Measurements from ENCODE around the gene CUX1.

Gene CUX1

GRCh38 chr7:101896316-101896715 is 78.9 kb downstream of the CUX1 start:
- no peak for DNase-seq (ENCODE audit: low read depth)

- no peak for DNase-seq (ENCODE audit: low read depth)
Observed at GRCh38 chr7:101896941-101897340, 79.5 kb downstream of the CUX1 start.

GRCh38 chr7:101898106-101898505 is 80.7 kb downstream of the CUX1 start:
- DNase-seq (ENCODE audit: low read depth): peak; percentile 79

DNA sequence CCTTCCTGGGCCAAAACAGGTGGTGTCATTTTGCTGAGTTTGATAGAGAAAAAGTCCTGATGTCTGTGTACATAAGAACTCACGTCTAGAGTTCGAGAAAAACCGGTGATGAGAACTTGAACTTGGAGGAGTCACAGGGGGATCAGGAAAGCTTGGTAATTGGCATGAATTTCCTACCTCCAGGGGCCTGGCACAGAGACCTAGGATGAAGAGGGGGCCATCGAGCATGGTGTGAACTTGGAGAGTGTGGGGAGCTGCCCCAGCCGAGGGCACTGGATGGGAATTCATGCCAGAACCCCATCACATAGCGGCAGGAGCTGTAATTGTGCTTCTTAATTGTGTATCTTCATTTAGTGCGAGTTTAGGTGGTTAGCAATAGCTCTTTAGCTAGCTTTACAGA is 82.2 kb downstream of the CUX1 start:
- DNase-seq (ENCODE audit: low read depth): peak; percentile 29

GRCh38 chr7:101900103-101900502 is 82.7 kb downstream of the CUX1 start:
- peak; percentile 60 for DNase-seq (ENCODE audit: low read depth)

DNA sequence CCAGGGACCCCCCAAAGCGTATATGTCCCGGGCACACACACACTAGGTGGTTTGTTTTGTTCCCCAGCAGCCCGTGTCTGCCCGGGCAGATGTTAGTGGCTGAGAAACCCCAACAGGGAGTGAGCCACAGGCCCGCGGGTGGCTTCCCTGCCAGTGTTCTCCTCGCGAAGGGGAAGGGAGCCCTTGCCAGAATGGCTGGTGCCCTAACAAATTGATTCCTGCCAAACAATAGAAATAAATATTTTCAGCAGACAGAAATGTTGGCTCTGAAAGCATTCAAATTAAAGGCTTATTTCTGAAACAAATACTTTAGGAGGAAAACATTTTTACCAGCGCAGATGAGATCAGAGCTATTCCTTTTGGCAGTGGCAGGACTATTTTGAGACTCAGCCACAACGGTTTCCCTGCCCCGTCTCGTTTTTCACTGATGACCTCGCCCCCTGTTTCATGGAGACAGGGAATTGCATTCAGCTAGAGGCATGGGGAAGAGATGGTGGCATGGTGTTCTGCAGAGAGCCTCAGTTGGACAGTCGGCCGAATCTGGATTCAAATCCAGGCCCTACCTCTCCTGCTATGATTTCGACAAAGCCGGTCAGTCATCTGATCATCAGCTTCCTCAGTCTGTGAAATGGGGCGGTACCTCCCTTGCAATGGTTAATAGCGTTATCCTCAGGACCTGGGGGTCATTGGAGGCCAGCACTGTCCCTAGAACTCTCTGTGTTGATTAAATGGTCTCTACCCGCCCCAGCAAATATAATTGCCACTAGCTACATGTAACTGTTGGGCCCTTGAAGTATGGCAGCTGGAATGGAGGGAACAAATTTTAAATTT is 84.5 kb downstream of the CUX1 start:
- DNase-seq (ENCODE audit: low read depth): peak; percentile 67

- DNase-seq (ENCODE audit: low read depth): no peak
Observed at GRCh38 chr7:101902680-101903514, 85.5 kb downstream of the CUX1 start.

DNA sequence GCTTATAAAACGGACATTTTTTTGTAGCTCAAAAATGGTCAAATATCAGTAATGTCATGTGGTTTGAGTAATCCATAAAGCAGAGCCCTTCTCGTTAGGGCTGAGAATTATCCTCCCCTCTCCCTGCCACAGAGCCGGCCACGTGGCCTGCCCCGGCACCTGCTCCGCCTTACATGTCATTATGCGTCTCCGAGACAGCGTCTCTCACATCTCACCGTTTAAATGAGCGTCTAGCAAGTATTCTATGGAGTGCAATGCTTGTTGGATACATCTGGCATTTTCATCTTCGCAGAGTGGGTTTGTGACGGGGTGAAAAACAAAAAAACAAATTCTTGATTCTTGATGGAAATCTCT is 86.1 kb downstream of the CUX1 start:
- no peak for DNase-seq (ENCODE audit: low read depth)

DNA sequence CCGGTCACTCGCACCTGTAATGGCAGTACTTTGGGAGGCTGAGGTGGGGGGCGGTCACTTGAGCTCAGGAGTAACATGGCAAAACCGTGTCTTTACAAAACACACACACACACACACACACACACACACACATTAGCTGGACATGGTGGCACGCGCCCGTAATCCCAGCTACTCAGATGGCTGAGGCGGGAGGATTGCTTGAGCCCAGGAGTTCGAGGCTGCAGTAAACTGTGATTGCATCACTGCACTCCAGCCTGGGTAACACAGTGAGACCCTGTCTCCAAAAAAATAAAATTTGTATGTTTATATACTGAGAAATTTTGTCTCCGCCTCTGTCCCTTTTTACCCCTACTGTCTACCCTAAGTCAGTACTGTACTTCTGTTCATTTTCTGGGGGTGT is 86.6 kb downstream of the CUX1 start:
- DNase-seq (ENCODE audit: low read depth): no peak

DNA sequence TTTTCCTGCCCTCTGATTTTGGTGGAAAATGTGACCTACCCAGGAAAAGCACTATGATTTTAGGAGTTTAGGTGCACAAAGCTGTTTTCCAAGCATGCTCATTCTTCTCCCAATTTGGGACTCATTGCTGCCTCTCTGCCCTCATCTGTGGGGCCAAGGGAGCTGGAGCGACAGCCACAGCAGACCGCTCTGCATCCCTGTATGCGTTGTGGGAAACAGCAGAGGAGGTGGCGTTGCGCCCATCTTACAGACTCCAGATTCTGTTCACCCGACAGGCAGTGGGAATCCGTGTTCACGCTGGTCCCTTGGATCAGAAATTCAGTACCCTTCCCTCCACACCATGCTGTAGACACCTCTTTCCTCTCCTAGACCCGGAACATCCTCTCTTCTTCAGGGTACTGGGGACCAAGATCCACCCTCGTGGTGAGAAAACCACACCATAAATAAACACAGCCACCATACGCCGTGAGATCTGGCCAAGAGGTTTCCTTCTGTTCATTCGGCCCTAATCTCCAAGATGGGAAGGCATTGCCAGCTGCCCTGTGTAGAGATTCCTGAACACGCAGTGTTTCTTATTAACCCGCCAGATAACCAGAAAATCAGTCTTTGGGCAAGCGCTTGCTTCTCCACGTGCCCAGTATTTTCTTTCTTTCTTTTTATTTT is 87.9 kb downstream of the CUX1 start:
- no peak for DNase-seq (ENCODE audit: low read depth)

GRCh38 chr7:101906291-101907240 is 89.1 kb downstream of the CUX1 start:
- DNase-seq (ENCODE audit: low read depth): no peak

DNA sequence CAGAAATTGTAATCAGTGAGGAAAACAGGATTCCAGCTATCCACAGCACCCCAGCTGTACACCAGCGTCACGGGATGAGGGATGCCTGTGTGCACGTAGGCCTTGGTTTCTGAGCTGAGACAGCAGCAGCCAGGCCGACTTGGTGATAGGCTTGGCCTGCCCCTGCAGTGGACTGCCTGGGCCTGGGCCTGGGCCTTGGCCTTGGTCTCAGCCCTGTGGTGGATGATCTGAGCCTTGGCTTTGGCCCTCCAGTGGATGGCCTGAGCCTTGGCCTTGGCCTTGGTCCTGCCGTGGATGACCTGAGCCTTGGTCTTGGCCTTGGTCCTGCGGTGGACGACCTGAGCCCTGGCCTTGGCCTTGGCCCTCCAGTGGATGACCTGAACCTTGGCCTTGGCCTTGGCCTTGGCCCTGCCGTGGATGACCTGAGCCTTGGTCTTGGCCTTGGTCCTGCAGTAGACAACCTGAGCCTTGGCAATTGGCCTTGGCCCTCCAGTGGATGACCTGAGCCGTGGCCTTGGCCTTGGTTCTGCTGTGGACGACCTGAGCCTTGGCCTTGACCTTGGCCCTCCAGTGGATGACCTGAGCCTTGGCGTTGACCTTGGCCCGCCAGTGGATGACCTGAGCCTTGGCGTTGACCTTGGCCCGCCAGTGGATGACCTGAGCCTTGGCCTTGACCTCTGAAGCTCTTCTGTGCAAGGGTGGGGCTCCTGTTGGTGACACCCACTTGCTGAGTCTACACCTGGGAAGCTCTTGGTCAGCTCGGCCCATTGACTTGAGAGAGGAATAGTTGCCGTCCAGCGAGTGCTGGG is 93.8 kb downstream of the CUX1 start:
- no peak for DNase-seq (ENCODE audit: low read depth)

DNA sequence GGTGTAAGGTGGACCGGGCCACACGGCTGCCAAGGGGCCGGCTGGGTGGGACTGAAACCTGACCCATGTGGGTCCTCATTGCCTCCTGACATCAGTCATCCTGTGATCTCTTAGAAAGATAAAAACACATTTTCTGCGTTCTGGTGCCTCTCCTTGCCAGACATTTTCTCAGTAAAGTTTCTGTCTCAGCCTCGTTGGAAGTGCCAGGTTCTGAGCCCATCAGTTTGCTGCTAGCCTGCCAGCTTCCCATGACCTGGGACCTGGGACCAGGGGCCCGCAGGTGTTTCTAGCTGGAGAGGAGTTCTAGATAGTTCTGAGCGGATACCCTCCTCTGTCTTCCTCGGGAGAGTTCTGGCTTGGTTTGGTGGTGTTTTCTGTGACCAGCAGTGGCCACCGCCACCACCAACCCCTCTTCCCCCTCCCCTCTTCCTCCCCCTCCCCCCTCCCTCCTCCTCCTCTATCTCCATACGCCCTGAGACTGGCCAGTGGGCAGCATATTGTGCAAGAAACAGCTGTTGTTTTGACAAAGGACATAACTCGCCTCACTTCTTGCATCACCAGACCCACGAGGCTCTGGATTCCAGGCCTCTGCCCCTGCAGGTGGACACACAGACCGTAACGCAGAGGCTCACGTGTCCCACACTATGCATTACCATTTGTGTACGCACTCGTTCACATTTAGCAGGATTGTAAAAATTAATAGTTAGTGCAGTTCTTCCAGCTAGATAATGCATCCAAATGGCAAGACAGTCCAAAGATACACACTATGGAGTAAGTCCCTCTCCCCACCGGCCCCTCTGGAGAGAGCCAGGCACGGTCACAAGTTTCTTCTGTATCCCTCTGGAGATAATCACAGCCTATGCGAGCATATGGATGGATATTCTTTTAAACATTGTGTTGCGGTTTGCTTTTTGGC is 94.6 kb downstream of the CUX1 start:
- peak; percentile 56 for DNase-seq (ENCODE audit: low read depth)

GRCh38 chr7:101912716-101913110 is 95.3 kb downstream of the CUX1 start:
- peak; percentile 68 for DNase-seq (ENCODE audit: low read depth)

GRCh38 chr7:101913247-101913721 is 95.9 kb downstream of the CUX1 start:
- no peak for DNase-seq (ENCODE audit: low read depth)

GRCh38 chr7:101913851-101914250 is 96.4 kb downstream of the CUX1 start:
- DNase-seq (ENCODE audit: low read depth): no peak

DNA sequence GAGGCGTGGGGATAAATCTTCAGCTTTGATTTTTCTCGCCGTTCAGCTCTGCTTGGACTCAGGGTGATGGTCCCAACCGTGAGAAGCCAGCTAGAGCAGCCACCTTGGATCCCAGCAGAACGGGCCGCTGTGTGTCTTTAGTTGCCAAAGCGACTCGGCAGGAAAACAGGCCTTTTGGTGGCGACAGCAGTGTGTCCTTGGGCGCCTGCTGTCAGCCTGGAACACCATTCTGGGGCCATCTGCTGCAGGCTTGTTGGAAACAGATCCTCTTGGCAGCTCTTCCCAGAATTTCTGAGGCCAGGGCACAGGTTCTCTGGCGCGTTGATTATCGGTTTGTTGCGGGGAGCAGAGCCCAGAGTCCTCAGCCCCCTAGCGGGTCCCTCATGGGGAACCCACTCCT is 97.6 kb downstream of the CUX1 start:
- DNase-seq (ENCODE audit: low read depth): no peak

DNA sequence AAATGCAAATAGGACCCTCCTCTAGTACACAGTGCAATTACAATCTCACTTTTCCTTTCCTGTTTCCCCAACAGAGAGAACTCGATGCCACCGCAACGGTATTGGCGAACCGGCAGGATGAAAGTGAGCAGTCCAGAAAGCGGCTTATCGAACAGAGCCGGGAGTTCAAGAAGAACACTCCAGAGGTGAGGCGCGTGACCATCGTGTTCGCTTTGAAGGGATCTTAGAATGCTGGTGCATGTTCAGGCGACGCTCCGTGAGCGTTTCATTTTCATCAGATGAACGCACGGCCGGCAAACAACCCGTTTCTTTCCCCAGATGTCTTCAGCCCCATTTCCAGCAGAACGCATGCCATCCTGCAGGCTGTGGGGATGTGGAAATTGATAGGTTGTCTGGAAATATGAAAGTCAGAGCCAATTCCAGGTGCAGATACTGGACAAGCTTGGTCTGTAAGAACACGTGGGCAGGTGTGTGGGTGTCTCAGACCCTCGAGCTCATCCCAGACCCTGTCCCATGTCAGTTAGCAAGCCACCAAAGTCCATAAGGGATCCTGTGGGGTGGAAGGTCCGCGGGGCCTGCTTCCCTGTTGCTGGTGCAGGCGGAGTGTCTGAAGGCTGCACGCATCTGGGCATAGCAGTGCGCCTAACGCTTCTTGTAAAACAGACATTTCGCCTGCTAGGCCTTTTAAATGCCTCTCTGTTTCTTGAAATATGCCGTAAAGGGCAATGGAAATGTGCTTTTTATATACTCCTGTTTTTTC is 98.8 kb downstream of the CUX1 start:
- DNase-seq (ENCODE audit: low read depth): no peak

GRCh38 chr7:101916876-101917275 is 99.5 kb downstream of the CUX1 start:
- peak; percentile 30 for DNase-seq (ENCODE audit: low read depth)
